Measurements from ENCODE around the gene GNG2.

GRCh38 chr14:51846631-51847488 is 13.6 kb upstream of the GNG2 start:
- TF ChIP-seq EZH2 (optimal IDR thresholded peaks at IDR 0.05; ENCODE audit: low read depth, low read length) = no peak
- TF ChIP-seq EZH2phosphoT487 (IDR thresholded peaks at IDR 0.05; ENCODE audit: low read length) = no peak
- TF ChIP-seq, protein P1, sequence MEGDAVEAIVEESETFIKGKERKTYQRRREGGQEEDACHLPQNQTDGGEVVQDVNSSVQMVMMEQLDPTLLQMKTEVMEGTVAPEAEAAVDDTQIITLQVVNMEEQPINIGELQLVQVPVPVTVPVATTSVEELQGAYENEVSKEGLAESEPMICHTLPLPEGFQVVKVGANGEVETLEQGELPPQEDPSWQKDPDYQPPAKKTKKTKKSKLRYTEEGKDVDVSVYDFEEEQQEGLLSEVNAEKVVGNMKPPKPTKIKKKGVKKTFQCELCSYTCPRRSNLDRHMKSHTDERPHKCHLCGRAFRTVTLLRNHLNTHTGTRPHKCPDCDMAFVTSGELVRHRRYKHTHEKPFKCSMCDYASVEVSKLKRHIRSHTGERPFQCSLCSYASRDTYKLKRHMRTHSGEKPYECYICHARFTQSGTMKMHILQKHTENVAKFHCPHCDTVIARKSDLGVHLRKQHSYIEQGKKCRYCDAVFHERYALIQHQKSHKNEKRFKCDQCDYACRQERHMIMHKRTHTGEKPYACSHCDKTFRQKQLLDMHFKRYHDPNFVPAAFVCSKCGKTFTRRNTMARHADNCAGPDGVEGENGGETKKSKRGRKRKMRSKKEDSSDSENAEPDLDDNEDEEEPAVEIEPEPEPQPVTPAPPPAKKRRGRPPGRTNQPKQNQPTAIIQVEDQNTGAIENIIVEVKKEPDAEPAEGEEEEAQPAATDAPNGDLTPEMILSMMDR (IDR thresholded peaks at IDR 0.05; ENCODE audit: low read length) = no peak

All from MM.1S (cell line).